H9 (cell line): Measurements from ENCODE around the gene GLOD4. TPM values are rescaled to one million over a fixed set of nuclear protein-coding genes. Genes with fewer than 3 reads are reported as not detected.

ENCODE experiments used
- DNase-seq: peaks from one replicate; pipeline ENCODE4 v3.0.0-alpha.2; 2017
- H2AFZ ChIP-seq: one replicate; pipeline ENCODE4 v1.6.1; 2013; ENCODE audit warnings: mild to moderate bottlenecking, low read length, control low read depth, moderate library complexity
- H2AK5ac ChIP-seq: 2 replicates; pipeline ENCODE4 v1.6.1; 2013; ENCODE audit warnings: low read length, control low read depth, mixed read lengths; ENCODE audit not compliant: insufficient read length
- H2BK120ac ChIP-seq: one replicate; pipeline ENCODE4 v1.6.1; 2013; ENCODE audit warnings: low read depth, mild to moderate bottlenecking, low read length, control low read depth, inconsistent platforms; ENCODE audit not compliant: poor library complexity, severe bottlenecking
- H2BK12ac ChIP-seq: 2 replicates; pipeline ENCODE4 v1.6.1; 2013; ENCODE audit warnings: low read length, control low read depth, mixed read lengths, low read depth; ENCODE audit not compliant: insufficient read length
- H2BK15ac ChIP-seq: 2 replicates; pipeline ENCODE4 v1.6.1; 2013; ENCODE audit warnings: low read depth, low read length, control low read depth
- H2BK20ac ChIP-seq: one replicate; pipeline ENCODE4 v1.6.1; 2013; ENCODE audit warnings: low read depth, mild to moderate bottlenecking, low read length, control low read depth, inconsistent platforms; ENCODE audit not compliant: poor library complexity, severe bottlenecking
- H2BK5ac ChIP-seq: 2 replicates; pipeline ENCODE4 v1.6.1; 2013; ENCODE audit warnings: low read length, control low read depth, mixed read lengths; ENCODE audit not compliant: insufficient read length
- H3K14ac ChIP-seq: 2 replicates; pipeline ENCODE4 v1.6.1; 2013; ENCODE audit warnings: low read length, control low read depth; ENCODE audit not compliant: insufficient read depth
- H3K18ac ChIP-seq: 2 replicates; pipeline ENCODE4 v1.6.1; 2013; ENCODE audit warnings: low read depth, mild to moderate bottlenecking, mixed read lengths, low read length, control low read depth; ENCODE audit not compliant: insufficient read length
- H3K23ac ChIP-seq: 2 replicates; pipeline ENCODE4 v1.6.1; 2013; ENCODE audit warnings: low read length, control low read depth, mixed read lengths, low read depth; ENCODE audit not compliant: insufficient read length
- H3K23me2 ChIP-seq: 2 replicates; pipeline ENCODE4 v1.6.1; 2013; ENCODE audit warnings: low read depth, mild to moderate bottlenecking, mixed read lengths, low read length, control low read depth; ENCODE audit not compliant: insufficient read length, poor library complexity, severe bottlenecking
- H3K27ac ChIP-seq: 2 replicates; pipeline ENCODE4 v1.5.1; 2013; ENCODE audit warnings: low read length, control low read depth, mixed read lengths, low read depth; ENCODE audit not compliant: insufficient read length
- H3K27me3 ChIP-seq: 2 replicates; pipeline ENCODE4 v1.6.1; 2013; ENCODE audit warnings: low read length, control low read depth, inconsistent platforms; ENCODE audit not compliant: insufficient read depth
- H3K4ac ChIP-seq: 2 replicates; pipeline ENCODE4 v1.6.1; 2013; ENCODE audit warnings: low read depth, mild to moderate bottlenecking, control low read depth, inconsistent platforms, low read length, moderate library complexity
- H3K4me1 ChIP-seq: 2 replicates; pipeline ENCODE4 v1.6.1; 2013; ENCODE audit warnings: low read length, control low read depth, inconsistent platforms; ENCODE audit not compliant: insufficient read depth
- H3K4me2 ChIP-seq: 2 replicates; pipeline ENCODE4 v1.6.1; 2013; ENCODE audit warnings: low read length, control low read depth, mixed read lengths; ENCODE audit not compliant: insufficient read length, insufficient read depth
- H3K56ac ChIP-seq: 2 replicates; pipeline ENCODE4 v1.6.1; 2013; ENCODE audit warnings: low read depth, mild to moderate bottlenecking, mixed read lengths, low read length, control low read depth; ENCODE audit not compliant: insufficient read length
- H3K79me1 ChIP-seq: 2 replicates; pipeline ENCODE4 v1.6.1; 2013; ENCODE audit warnings: low read depth, mild to moderate bottlenecking, moderate library complexity, low read length, control low read depth, inconsistent platforms; ENCODE audit not compliant: insufficient read depth, poor library complexity, severe bottlenecking
- H3K79me2 ChIP-seq: 2 replicates; pipeline ENCODE4 v1.6.1; 2013; ENCODE audit warnings: low read length, control low read depth, inconsistent platforms; ENCODE audit not compliant: insufficient read depth
- H3K9ac ChIP-seq: 2 replicates; pipeline ENCODE4 v1.6.1; 2013; ENCODE audit warnings: low read length, control low read depth, mixed read lengths; ENCODE audit not compliant: insufficient read length; ENCODE audit errors: extremely low read depth
- H3K9me3 ChIP-seq: one replicate; pipeline ENCODE4 v1.6.1; 2013; ENCODE audit warnings: low read depth, low read length, inconsistent platforms; ENCODE audit not compliant: control insufficient read depth
- H3T11ph ChIP-seq: one replicate; pipeline ENCODE4 v1.6.1; 2013; ENCODE audit warnings: mild to moderate bottlenecking, low read length, control low read depth, inconsistent platforms
- H4K20me1 ChIP-seq: one replicate; pipeline ENCODE4 v1.6.1; 2013; ENCODE audit not compliant: control insufficient read depth, insufficient read length, insufficient read depth
- H4K5ac ChIP-seq: 2 replicates; pipeline ENCODE4 v1.6.1; 2013; ENCODE audit warnings: low read depth, mild to moderate bottlenecking, mixed read lengths, low read length, control low read depth; ENCODE audit not compliant: insufficient read length
- H4K8ac ChIP-seq: replicated peaks from 2 replicates; pipeline ENCODE4 v1.6.1; 2013; ENCODE audit warnings: low read length, control low read depth, mixed read lengths, low read depth; ENCODE audit not compliant: insufficient read length
- H4K91ac ChIP-seq: 2 replicates; pipeline ENCODE4 v1.6.1; 2013; ENCODE audit warnings: low read depth, mild to moderate bottlenecking, moderate library complexity, mixed read lengths, low read length, control low read depth; ENCODE audit not compliant: insufficient read length
- H3K27ac Mint-ChIP-seq, 3 experiments: 2 replicates in 2 of 3; 3 replicates in 1 of 3; pipeline ENCODE4 v1.8.0; 2020 to 2021; ENCODE audit warnings: mixed read lengths in 3 of 3, mild to moderate bottlenecking in 1 of 3, moderate library complexity in 1 of 3
- H3K27me3 Mint-ChIP-seq: 2 replicates; pipeline ENCODE4 v1.8.0; 2021; ENCODE audit warnings: low read depth, mild to moderate bottlenecking, moderate library complexity, mixed read lengths
- H3K36me3 Mint-ChIP-seq, 3 experiments: 2 replicates in 2 of 3; 3 replicates in 1 of 3; pipeline ENCODE4 v1.8.0; 2020 to 2021; ENCODE audit warnings: low read depth in 3 of 3, mixed read lengths in 3 of 3; ENCODE audit not compliant: insufficient read depth in 1 of 3
- H3K4me1 Mint-ChIP-seq, 2 experiments: 2 replicates each; pipeline ENCODE4 v1.8.0; 2020; ENCODE audit warnings: mixed read lengths in 2 of 2
- H3K4me3 Mint-ChIP-seq, 2 experiments: 2 replicates in 1 of 2; 3 replicates in 1 of 2; pipeline ENCODE4 v1.8.0; 2020 to 2021; ENCODE audit warnings: mild to moderate bottlenecking in 2 of 2, mixed read lengths in 2 of 2, moderate library complexity in 1 of 2
- H3K9me3 Mint-ChIP-seq, 2 experiments: 2 replicates in 1 of 2; 3 replicates in 1 of 2; pipeline ENCODE4 v1.8.0; 2020; ENCODE audit warnings: mild to moderate bottlenecking in 2 of 2, mixed read lengths in 2 of 2, moderate library complexity in 1 of 2
- CTCF ChIP-seq: fragments of 200-600 bp; sonication (generic); conservative IDR thresholded peaks from 3 replicates; pipeline ENCODE4 v1.8.0; 2021; ENCODE audit warnings: antibody characterized with exemption, mild to moderate bottlenecking
- WGBS: extraction: QIAGEN DNeasy Blood & Tissue Kit; methylation state at CpG from one replicate; pipeline ENCODE4 v1.1.7; 2013; ENCODE audit warnings: missing lambda C conversion rate, low lambda C conversion rate, mixed read lengths; ENCODE audit not compliant: insufficient read length; ENCODE audit errors: extremely low coverage; 5-methylcytosine and 5-hydroxymethylcytosine counted together
- total RNA-seq: library from RNA; stranded (reverse); gene quantifications from 2 replicates; pipeline ENCODE4 v1.2.1, GENCODE V29; 2021

GLOD4 gene
- total RNA-seq, 1 experiment from 2014 or later: 106 TPM

GRCh38 chr17:767076-767475, 15.0 kb downstream of the GLOD4 start:
- H3K23me2 ChIP-seq: no peaks in the 10 kb centered on the region
- H4K20me1 ChIP-seq: no peaks in the 10 kb centered on the region
- H3K23ac ChIP-seq: no peak overlapping the region
- no peak overlapping the region for H2BK15ac ChIP-seq
- H3K56ac ChIP-seq: no peak overlapping the region
- no peak for TF ChIP-seq CTCF
- no peak overlapping the region for H3K9ac ChIP-seq
- H3K36me3 Mint-ChIP-seq: peaks cover 38 to 73% (median 71%) of the 10 kb centered on the region in 3 experiments; a peak in 6 of 7 replicates
- H3K79me2 ChIP-seq: no peaks in the 10 kb centered on the region
- no peak overlapping the region for H4K91ac ChIP-seq
- H2BK5ac ChIP-seq: no peak overlapping the region
- no peak overlapping the region for H2BK120ac ChIP-seq
- H2AK5ac ChIP-seq: no peak overlapping the region
- H3K27ac ChIP-seq: no peak overlapping the region
- H4K5ac ChIP-seq: no peak overlapping the region
- H3K4me1 Mint-ChIP-seq: no peaks in the 10 kb centered on the region
- H3T11ph ChIP-seq: no peak overlapping the region
- no peak overlapping the region for H3K4me2 ChIP-seq
- H3K18ac ChIP-seq: no peak overlapping the region
- H3K27ac Mint-ChIP-seq: peak overlapping the region in 1 of 3 experiments; percentile 3; a peak in 1 of 7 replicates
- no peak overlapping the region for H2AFZ ChIP-seq
- WGBS: no CpG with 5 or more reads among the region's 3 CpGs
- H4K8ac ChIP-seq: no peak overlapping the region
- H3K9me3 Mint-ChIP-seq: no peaks in the 10 kb centered on the region; a peak in 1 of 5 replicates
- no peaks in the 10 kb centered on the region for H3K4me1 ChIP-seq
- H2BK12ac ChIP-seq: no peak overlapping the region
- H3K27me3 ChIP-seq: no peaks in the 10 kb centered on the region
- no peak overlapping the region for H3K4ac ChIP-seq
- H2BK20ac ChIP-seq: no peak overlapping the region
- H3K9me3 ChIP-seq: no peaks in the 10 kb centered on the region
- no peaks in the 10 kb centered on the region for H3K27me3 Mint-ChIP-seq
- no peak overlapping the region for H3K4me3 Mint-ChIP-seq
- H3K14ac ChIP-seq: no peak overlapping the region
- H3K79me1 ChIP-seq: no peaks in the 10 kb centered on the region
- no peak for DNase-seq
